IPS-18c (cell line): ENCODE data around the gene ANO9.
A peak's percentile ranks its signal among the peaks of the same experiment; 100 is the strongest.

Source experiments
- H3K4me3 ChIP-seq: 2 replicates; pipeline ENCODE4 v1.7.0; 2013; ENCODE audit warnings: low read depth, mild to moderate bottlenecking, low read length, moderate library complexity; ENCODE audit not compliant: insufficient read depth
- H3K9me3 ChIP-seq: one replicate; pipeline ENCODE4 v1.6.1; 2013; ENCODE audit warnings: mild to moderate bottlenecking, low read length, moderate library complexity; ENCODE audit not compliant: control insufficient read depth, insufficient read depth

The ANO9 gene, protein sequence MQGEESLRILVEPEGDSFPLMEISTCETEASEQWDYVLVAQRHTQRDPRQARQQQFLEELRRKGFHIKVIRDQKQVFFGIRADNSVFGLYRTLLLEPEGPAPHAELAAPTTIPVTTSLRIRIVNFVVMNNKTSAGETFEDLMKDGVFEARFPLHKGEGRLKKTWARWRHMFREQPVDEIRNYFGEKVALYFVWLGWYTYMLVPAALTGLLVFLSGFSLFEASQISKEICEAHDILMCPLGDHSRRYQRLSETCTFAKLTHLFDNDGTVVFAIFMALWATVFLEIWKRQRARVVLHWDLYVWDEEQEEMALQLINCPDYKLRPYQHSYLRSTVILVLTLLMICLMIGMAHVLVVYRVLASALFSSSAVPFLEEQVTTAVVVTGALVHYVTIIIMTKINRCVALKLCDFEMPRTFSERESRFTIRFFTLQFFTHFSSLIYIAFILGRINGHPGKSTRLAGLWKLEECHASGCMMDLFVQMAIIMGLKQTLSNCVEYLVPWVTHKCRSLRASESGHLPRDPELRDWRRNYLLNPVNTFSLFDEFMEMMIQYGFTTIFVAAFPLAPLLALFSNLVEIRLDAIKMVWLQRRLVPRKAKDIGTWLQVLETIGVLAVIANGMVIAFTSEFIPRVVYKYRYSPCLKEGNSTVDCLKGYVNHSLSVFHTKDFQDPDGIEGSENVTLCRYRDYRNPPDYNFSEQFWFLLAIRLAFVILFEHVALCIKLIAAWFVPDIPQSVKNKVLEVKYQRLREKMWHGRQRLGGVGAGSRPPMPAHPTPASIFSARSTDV

DNA sequence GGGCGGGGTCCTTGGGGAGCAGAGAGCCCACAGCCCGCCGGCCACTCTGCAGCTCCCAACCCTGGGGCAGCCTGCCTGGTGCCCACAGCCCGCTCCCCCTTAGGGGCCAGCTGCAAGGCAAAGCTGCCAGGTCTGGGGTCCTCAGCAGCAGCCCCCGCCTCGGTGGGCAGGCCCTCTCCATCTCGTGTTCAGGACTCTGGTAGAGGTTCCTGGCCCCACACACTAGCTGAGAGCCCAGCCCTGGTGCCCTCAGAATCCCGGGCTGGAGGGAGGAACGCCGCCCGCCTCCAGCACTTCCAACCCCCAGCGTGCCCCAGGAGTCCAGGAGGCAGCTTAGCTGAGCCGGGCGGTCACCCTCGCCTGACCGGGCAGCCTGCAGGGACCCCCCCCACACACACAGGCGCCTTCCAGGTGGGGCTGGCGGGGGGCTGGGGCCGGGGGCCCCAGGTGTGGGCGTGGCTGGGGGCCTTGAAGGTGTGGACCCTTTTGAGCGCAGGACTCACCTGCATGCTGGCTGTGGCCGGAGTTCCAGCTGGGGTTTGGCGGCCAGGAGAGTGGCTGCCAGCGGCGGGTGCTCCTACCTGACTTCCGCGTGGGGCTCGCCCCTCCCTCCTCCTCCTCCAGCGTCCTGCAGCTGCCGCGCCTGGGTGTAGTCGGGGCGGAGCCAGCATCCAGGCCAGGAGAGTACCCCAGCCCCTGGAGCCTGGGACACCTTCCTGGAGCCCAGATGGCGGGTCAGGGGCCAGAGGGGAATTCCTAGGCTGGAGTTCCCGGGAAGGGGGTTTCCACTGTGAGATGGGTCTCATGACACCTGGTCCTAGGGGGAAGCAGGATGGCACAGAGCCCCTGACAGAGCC lies at the start of gene ANO9:
ANO9 (minus strand) TSS at position 594 of the 857 bp plus-strand sequence; CDS start at position 509, 85 bp downstream.
- peak within 1 kb of the TSS; percentile 36 for H3K4me3 ChIP-seq
- H3K9me3 ChIP-seq: no peaks in the 10 kb centered on the region

DNA sequence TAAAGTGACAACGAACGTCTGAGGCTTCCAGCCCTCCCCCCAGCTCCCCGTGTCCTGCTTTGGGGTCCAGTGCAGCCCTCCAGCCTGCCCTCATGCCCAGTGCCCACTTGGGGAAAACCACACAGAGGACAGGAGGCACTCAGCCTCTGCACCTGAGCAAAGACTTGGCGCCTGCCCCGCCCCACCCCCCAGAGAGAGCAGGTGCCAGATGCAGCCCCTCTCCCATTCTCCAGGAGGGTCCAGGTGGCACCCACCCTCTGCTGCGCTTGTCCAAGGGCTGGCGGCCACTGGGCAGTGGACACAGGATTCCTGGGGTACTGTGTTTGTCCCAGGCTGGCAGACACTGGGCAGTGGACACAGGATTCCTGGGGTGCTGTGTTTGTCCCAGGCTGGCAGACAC lies 49.5 kb upstream of the ANO9 start:
- Histone ChIP-seq H3K9me3 (no peaks in the 10 kb centered on the region), H3K4me3 (no peak overlapping the region)

DNA sequence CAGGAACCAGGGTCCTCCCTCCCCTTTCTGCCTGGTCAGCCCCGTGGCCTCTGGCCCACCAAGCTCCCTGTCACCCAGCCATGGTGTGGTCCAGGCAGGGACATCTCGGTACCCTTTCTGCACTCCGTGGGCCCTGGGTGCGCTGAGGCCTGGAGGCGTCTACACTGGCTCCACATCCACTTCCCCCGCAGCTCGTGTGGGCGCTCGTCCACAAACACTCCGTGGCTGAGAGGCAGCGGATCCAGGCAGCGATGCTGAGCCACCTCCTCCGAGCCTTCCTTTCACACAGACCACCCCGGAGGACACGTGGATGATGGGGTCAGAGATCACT lies 49.1 kb upstream of the ANO9 start:
- H3K9me3 ChIP-seq: no peaks in the 10 kb centered on the region
- no peak overlapping the region for H3K4me3 ChIP-seq

DNA sequence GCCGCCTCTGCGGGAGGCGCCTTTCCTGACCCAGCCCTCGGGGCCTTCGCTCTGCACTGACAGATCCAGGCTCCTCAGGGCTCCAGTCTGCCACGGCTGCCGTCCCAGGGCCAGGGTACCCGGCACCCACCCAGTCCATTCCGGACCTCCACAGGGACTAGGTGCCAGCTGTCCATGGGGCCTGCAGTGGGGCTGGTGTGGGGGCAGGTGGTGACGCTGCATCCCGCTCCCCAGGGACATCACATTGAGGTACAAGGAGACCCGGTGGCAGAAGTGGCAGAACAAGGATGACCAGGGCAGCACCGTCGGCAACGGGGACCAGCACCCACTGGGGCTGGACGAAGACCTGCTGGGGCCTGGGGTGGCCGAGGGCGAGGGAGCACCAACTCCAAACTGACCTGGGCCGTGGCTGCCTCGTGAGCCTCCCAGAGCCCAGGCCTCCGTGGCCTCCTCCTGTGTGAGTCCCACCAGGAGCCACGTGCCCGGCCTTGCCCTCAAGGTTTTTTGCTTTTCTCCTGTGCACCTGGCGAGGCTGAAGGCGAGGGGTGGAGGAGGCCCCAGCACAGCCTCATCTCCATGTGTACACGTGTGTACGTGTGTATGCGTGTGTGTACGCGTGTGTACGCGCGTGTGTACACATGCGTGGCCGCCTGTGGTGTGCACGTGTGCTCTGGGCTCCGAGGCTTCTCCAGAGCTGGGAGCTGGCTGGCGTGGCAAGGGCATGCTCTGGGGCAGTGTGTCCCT lies 48.5 kb upstream of the ANO9 start:
- H3K4me3 ChIP-seq: no peak overlapping the region

DNA sequence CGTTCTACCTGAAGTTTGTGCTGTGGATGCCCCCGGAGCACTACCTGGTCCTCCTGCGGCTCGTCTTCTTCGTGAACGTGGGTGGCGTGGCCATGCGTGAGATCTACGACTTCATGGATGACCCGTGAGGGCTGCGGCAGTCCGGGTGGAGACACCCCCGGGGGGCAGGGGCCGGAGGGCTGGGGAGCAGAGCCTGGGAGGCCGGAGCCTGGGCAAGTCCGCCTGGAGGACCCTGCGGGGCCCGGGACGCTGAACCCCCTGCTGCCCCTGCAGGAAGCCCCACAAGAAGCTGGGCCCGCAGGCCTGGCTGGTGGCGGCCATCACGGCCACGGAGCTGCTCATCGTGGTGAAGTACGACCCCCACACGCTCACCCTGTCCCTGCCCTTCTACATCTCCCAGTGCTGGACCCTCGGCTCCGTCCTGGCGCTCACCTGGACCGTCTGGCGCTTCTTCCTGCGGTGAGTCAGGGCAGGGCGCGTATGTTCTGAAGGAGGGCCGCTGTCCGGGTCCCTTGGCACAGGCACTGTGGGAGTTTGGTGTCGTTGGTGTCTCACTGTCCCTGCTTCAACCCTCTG lies 47.9 kb upstream of the ANO9 start:
- no peaks in the 10 kb centered on the region for H3K9me3 ChIP-seq
- H3K4me3 ChIP-seq: no peak overlapping the region

More for the DNA sequence above, 48.5 kb upstream of the ANO9 start:
- no peaks in the 10 kb centered on the region for H3K9me3 ChIP-seq

DNA sequence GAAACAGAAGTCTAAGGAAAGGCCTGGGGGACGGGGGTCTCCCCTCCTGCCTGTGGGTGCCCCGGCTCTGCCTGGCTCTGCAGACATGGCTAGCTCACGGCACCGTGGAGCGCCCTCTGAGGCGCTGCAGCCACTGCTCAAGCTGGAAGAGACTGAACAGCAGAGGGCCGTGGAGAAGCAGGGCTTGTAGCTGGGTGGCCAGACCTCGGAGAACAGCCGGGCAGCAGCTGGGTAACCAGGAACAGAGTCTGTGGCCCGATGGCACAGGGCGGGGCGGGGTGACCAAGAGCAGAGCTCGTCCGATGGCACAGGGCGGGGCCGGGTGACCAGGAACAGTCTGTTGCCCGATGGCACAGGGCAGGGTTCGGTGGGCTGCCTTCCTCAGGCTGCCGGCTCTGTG lies 47.2 kb upstream of the ANO9 start:
- H3K9me3 ChIP-seq: no peaks in the 10 kb centered on the region
- H3K4me3 ChIP-seq: no peak overlapping the region

DNA sequence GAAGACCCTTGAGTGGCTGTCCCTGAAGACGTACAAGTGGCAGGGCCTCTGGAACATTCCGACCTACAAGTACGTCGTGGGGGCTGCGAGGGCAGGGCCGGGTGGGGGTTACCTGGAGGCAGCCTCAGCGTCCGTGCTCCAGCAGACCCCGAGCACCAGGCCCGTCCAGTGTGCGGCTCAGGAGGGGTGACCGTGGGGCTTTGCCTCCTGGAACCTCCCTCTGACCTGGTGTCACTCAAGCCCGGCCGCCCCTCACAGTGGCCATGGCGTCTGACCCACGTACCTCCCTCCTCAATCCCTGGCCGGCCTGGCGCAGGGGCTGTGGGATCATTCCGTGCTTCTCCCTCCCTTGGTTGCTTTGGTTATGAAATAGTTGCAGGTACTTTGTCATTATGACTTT lies 46.8 kb upstream of the ANO9 start:
- no peak overlapping the region for H3K4me3 ChIP-seq
- no peaks in the 10 kb centered on the region for H3K9me3 ChIP-seq

DNA sequence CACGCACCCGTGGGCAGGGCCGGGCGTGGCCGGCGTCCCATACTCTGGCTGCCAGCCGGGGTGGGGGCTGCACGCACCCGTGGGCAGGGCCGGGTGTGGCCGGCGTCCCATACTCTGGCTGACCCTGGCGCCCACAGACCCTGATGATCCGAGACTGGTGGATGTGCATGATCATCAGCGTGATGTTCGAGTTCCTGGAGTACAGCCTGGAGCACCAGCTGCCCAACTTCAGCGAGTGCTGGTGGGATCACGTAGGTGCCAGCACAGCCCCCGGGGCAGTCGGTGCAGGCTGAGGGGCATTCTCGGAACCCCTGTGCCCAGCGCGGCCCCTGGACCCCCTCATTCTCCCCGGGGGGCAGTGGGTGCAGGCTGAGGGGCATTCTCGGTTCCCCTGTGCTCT lies 46.3 kb upstream of the ANO9 start:
- no peaks in the 10 kb centered on the region for H3K9me3 ChIP-seq

DNA sequence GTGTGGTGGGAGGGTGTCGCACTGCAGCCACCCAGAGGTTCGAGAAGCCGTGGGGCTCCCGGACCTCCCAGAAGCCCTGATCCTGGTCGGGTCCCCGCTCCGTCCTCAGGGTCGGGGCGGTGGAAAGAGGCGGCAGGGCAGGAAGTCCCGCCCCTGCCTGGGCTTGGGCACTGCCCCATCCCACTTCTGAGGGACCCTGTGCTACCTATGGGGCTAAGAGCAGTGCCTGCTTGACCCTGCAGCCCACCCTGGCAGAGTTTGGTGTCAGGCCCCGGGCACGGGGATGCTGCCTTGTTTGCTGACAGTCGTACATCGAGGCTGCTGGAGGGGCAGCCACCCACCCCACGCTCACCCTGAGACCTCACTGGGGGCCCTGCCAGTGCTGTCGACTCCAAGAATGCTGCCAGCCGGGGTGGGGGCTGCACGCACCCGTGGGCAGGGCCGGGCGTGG lies 45.8 kb upstream of the ANO9 start:
- no peak overlapping the region for H3K4me3 ChIP-seq
- no peaks in the 10 kb centered on the region for H3K9me3 ChIP-seq

More for the DNA sequence above, 46.3 kb upstream of the ANO9 start:
- H3K4me3 ChIP-seq: no peak overlapping the region

DNA sequence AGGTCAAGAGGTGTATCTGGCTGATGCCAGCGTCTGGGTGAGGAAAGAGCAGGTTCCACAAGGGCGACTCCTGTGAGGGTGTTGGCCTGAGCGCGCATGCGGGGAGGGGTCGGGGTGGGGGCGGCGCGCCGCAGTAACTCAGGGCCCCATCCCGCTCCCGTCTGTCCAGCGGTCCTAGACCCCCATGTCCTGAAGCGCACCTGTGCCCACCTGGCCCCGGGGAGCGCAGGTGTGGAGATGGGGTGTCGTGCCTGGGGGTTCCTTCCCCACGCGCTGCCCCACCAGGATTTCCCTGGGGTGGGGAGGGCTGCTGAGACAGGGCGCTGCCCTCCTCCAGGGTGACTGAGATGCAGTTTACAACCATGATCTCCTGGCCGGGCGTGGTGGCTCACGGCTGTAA lies 44.4 kb upstream of the ANO9 start:
- Histone ChIP-seq H3K9me3 (no peaks in the 10 kb centered on the region), H3K4me3 (no peak overlapping the region)

DNA sequence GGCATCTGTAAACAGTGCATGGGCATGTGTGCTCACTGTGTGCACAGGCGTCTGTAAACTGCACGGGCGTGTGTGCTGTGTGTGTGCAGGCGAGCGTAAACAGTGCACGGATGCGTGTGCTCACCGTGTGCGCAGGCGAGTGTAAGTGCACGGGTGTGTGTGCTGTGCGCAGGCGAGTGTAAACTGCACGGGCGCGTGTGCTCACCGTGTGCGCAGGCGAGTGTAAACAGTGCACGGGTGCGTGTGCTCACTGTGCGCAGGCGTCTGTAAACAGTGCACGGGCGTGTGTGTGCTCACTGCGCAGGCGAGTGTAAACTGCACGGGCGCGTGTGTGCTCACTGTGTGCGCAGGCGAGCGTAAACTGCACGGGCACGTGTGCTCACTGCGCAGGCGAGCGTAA lies 42.8 kb upstream of the ANO9 start:
- Histone ChIP-seq H3K4me3 (no peak overlapping the region), H3K9me3 (no peaks in the 10 kb centered on the region)

DNA sequence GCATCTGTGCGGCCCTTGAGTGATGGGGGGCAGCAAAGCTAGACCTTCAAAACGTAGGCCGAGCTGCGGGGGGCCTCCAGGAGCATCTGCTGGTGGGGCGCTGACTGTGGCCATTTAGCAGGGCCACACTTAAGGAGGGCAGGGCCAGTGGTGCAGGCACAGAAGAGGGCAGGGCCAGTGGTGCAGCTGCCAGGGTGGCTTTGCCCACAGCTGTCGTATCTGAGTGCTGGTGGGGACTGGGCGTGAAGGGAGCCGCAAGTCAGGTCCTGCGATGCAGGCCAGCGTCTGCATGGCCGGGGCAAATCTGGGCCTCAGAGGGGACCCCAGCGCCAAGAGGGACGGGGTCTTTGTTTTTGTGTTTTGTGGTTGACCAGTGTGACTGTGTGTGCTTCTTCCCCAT lies 37.5 kb upstream of the ANO9 start:
- Histone ChIP-seq H3K4me3 (no peak overlapping the region), H3K9me3 (no peaks in the 10 kb centered on the region)

DNA sequence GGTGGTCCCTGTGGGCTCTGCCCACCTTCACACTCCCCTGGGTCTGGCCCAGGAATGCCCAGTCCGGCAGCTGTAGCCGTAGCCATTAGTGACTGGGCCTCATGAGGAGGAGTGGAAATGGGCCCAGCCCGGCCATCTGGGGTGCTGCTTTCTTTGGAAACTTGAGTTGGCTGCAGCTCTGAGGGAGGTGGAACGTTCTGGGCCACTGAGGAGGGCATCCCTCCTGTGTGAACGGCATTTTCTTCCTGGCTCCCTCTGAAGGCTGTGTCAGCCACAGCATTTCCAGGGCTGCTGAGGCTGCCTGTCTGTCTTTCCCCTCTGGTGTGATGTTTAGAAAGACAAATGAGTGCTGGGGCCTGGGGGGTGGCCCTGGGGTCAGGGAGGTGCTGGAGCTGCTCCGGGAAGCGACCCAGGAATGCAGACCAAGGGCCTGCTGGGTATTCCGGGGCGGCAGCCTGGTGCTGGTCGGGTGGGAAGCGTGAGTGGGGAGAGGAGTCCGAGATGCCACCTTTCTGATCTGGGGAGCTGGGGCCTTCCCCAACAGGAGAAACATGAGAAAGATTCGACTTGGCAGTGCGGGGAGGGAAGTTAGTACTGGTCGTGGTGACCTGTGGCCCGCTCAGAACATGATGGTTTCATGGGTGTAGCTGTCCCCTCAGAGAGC lies 35.4 kb upstream of the ANO9 start:
- H3K4me3 ChIP-seq: no peak overlapping the region
- H3K9me3 ChIP-seq: no peaks in the 10 kb centered on the region

DNA sequence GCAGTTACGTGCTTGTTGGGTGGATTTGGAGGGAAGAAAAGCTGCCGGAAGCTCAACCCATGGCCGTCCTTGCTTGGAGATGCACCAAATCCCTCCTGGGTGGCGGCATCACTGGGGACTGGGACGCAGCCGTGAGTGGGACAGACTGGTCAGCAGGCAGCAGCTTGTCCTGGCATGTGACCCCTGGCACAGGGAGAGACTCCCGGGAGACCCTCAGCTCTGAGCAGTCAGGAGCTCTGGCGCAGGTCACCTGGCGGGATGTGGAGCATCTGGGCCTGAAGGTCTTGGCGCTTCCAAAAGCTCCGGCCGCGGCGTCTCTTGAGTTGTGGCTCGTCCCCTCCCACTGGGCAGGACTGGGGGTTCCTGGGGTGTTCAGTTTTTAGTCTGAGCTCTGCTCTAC lies 34.6 kb upstream of the ANO9 start:
- H3K9me3 ChIP-seq: no peaks in the 10 kb centered on the region

DNA sequence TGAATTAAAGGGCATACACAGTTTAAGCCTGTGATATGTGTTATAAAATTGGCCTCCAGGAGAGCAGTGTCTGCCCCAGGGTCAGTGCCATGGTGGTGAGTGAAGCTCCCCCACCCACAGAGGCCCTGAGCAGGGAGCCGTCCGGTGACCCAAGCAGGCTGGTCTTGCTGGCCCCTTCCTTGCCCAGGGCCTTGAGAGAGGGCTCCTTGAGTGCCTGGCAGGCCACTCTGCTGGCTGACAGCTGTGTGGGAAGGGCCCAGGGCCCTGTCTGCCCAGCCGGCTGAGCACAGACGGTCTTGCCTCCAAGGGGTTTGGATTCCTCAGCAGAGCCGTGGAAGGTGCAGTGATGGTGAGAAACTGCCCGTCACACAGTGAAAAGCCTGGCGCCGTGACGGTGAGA lies 34.1 kb upstream of the ANO9 start:
- H3K9me3 ChIP-seq: no peaks in the 10 kb centered on the region
- no peak overlapping the region for H3K4me3 ChIP-seq

More for the DNA sequence above, 34.6 kb upstream of the ANO9 start:
- H3K4me3 ChIP-seq: no peak overlapping the region

DNA sequence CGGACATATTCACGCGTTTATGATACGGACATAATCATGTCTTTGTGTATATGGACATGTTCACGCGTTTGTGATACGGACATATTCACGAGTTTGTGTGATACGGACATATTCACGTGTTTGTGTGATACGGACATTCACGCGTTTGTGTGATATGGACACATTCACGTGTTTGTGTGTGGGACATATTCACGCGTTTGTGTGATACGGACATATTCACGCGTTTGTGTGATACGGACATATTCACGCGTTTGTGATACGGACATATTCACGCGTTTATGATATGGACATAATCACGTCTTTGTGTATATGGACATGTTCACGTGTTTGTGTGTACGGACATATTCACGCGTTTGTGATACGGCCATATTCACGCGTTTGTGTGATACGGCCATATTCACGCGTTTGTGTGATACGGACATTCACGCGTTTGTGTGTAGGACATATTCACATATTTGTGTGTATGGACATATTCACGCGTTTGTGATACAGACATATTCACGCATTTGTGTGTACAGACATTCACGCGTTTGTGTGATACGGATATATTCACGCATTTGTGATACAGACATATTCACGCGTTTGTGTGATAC lies 33.2 kb upstream of the ANO9 start:
- Histone ChIP-seq H3K9me3 (no peaks in the 10 kb centered on the region), H3K4me3 (no peak overlapping the region)
